CD14-positive monocyte (primary cell): ENCODE results near the gene EXOC4. TPM values are rescaled to one million over a fixed set of nuclear protein-coding genes. Genes with fewer than 3 reads are reported as not detected.

Experiments
- DNase-seq, 3 donors: peaks; one replicate each; pipeline ENCODE4 v3.0.0-alpha.2; 2011 to 2022
- H2AFZ ChIP-seq: 2 replicates; pipeline ENCODE4 v1.6.0; 2012; ENCODE audit warnings: mild to moderate bottlenecking, low read depth, low read length, inconsistent platforms; ENCODE audit not compliant: insufficient read depth, poor library complexity, severe bottlenecking
- H3K27ac ChIP-seq, 2 donors: 1 replicate in 1 of 2; 2 replicates in 1 of 2; pipeline ENCODE4 v1.5.1; 2012 to 2013; ENCODE audit warnings: low read length in 2 of 2, control low read depth in 1 of 2, inconsistent platforms in 1 of 2, low read depth in 1 of 2, mild to moderate bottlenecking in 1 of 2
- H3K27me3 ChIP-seq, 2 donors: one replicate each; pipeline versions ENCODE4 v1.6.0 to v1.6.1; 2011 to 2013; ENCODE audit warnings: low read length in 2 of 2; ENCODE audit not compliant: control insufficient read depth in 2 of 2, insufficient read depth in 2 of 2
- H3K36me3 ChIP-seq, 2 donors: replicated peaks in 1 of 2; 1 replicate in 1 of 2; 2 replicates in 1 of 2; pipeline versions ENCODE4 v1.5.1 to v1.6.1; 2012 to 2013; ENCODE audit warnings: low read length in 2 of 2, control low read depth in 1 of 2, inconsistent platforms in 1 of 2, mild to moderate bottlenecking in 1 of 2; ENCODE audit not compliant: insufficient read depth in 2 of 2, control insufficient read depth in 1 of 2
- H3K4me1 ChIP-seq, 2 donors: 1 replicate in 1 of 2; 2 replicates in 1 of 2; pipeline versions ENCODE4 v1.5.1 to v1.6.1; 2012 to 2013; ENCODE audit warnings: low read length in 2 of 2, control low read depth in 1 of 2, inconsistent platforms in 1 of 2, mild to moderate bottlenecking in 1 of 2, moderate library complexity in 1 of 2; ENCODE audit not compliant: insufficient read depth in 2 of 2, control insufficient read depth in 1 of 2
- H3K4me2 ChIP-seq: replicated peaks from 2 replicates; pipeline ENCODE3; 2012; ENCODE audit warnings: low read length, moderate library complexity, mild to moderate bottlenecking; ENCODE audit not compliant: poor library complexity, severe bottlenecking; ENCODE audit errors: extremely low read depth
- H3K4me3 ChIP-seq, 3 experiments: fragments of 200-600 bp in 1 of 3; sonication (generic) in 1 of 3; replicated peaks in 1 of 3; 1 replicate in 2 of 3; 2 replicates in 1 of 3; pipeline ENCODE4 v1.5.1; 2011 to 2013; ENCODE audit warnings: low read length in 3 of 3, mild to moderate bottlenecking in 3 of 3, control low read depth in 2 of 3, low read depth in 2 of 3, inconsistent platforms in 1 of 3, moderate library complexity in 1 of 3
- H3K79me2 ChIP-seq: 2 replicates; pipeline ENCODE4 v1.6.0; 2012; ENCODE audit warnings: mild to moderate bottlenecking, control low read depth, inconsistent platforms, low read length, moderate library complexity; ENCODE audit not compliant: insufficient read depth
- H3K9ac ChIP-seq: 2 replicates; pipeline ENCODE4 v1.6.0; 2017; ENCODE audit warnings: low read length, mild to moderate bottlenecking; ENCODE audit not compliant: insufficient read depth, poor library complexity, severe bottlenecking
- H3K9me3 ChIP-seq, 2 donors: replicated peaks in 1 of 2; 1 replicate in 1 of 2; 2 replicates in 1 of 2; pipeline versions ENCODE4 v1.5.1 to v1.6.1; 2012 to 2013; ENCODE audit warnings: low read length in 2 of 2, control low read depth in 1 of 2; ENCODE audit not compliant: control insufficient read depth in 1 of 2, insufficient read depth in 1 of 2
- H4K20me1 ChIP-seq: 2 replicates; pipeline ENCODE4 v1.6.0; 2012; ENCODE audit warnings: mild to moderate bottlenecking, low read length, control low read depth, moderate library complexity; ENCODE audit not compliant: insufficient read depth
- H3K27ac Mint-ChIP-seq, 7 donors: one replicate each; pipeline ENCODE4 v1.8.0; 2020; ENCODE audit warnings: mild to moderate bottlenecking in 7 of 7, mixed read lengths in 7 of 7, moderate library complexity in 6 of 7, inconsistent platforms in 2 of 7
- H3K27me3 Mint-ChIP-seq, 3 donors: one replicate each; pipeline ENCODE4 v1.8.0; 2021 to 2022; ENCODE audit warnings: low read depth in 3 of 3, mild to moderate bottlenecking in 3 of 3, mixed read lengths in 3 of 3, moderate library complexity in 3 of 3, inconsistent platforms in 1 of 3
- H3K36me3 Mint-ChIP-seq, 2 donors: one replicate each; pipeline ENCODE4 v1.8.0; 2020; ENCODE audit warnings: mixed read lengths in 2 of 2, inconsistent platforms in 1 of 2, mild to moderate bottlenecking in 1 of 2
- H3K4me1 Mint-ChIP-seq: one replicate; pipeline ENCODE4 v1.8.0; 2020; ENCODE audit warnings: mild to moderate bottlenecking, mixed read lengths
- H3K4me3 Mint-ChIP-seq, 2 donors: one replicate each; pipeline ENCODE4 v1.8.0; 2020; ENCODE audit warnings: mild to moderate bottlenecking in 2 of 2, mixed read lengths in 2 of 2, moderate library complexity in 1 of 2
- H3K9me3 Mint-ChIP-seq, 7 donors: one replicate each; pipeline ENCODE4 v1.8.0; 2020 to 2022; ENCODE audit warnings: mixed read lengths in 7 of 7, mild to moderate bottlenecking in 6 of 7, moderate library complexity in 6 of 7, inconsistent platforms in 2 of 7
- WGBS: methylation state at CpG from one replicate; pipeline ENCODE4 v1.1.5; 2013; ENCODE audit warnings: missing lambda C conversion rate; ENCODE audit not compliant: insufficient coverage; 5-methylcytosine and 5-hydroxymethylcytosine counted together
- intact Hi-C, 2 donors: fragments of 100-400 bp; cut with micrococcal nuclease; formaldehyde crosslinking; loops; one replicate each; pipeline versions ENCODE4 v1.15.0 to v1.15.1; 2023
- polyA plus RNA-seq, 3 donors: library from polyadenylated mRNA; depleted of rRNA in 1 of 3; unstranded in 2 of 3; stranded (reverse) in 1 of 3; fragments of 300-500 nt in 2 of 3; fragments of >200 nt in 1 of 3; fragmentation: Illumina TruSeq in 2 of 3; gene quantifications; 1 replicate in 2 of 3; 2 replicates in 1 of 3; pipeline ENCODE4 v1.2.3, GENCODE V29; 2012 to 2021
- TF ChIP-seq, protein P1 (sequence below): fragments of 200-600 bp; IDR thresholded peaks from one replicate; pipeline ENCODE4 v1.8.0; 2022; ENCODE audit warnings: antibody characterized with exemption, mild to moderate bottlenecking

EXOC4 gene
- polyA plus RNA-seq, 3 donors = 20.6 to 22.3 (median 22.3) TPM

DNA sequence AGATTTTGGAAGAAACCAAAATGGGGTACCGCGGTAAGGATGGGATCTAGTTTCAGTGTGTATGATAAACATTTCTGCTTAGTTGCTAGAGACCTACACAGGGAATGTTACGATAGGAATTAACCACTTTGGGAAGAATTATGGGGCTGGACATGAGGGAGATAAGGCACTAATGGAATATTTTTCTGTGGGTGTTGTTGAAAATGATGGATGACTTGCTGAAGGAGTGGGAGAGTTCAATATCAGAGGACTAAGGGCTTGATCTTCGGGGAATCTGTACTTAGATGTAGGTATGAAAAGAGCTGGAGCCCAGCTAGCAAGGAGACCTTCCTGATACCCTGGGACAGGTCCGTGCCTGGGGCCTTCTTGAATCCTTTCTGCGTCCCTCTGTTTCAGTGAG, 303.7 kb downstream of the EXOC4 start:
- H3K9ac ChIP-seq = no peak overlapping the region
- H3K36me3 ChIP-seq = no peaks in the 10 kb centered on the region
- no peaks in the 10 kb centered on the region for H3K27me3 ChIP-seq
- no peak overlapping the region for H2AFZ ChIP-seq
- H3K4me3 ChIP-seq = no peak overlapping the region
- Mint-ChIP-seq H3K27ac (no peak overlapping the region), H3K4me1 (peaks cover 7% of the 10 kb centered on the region), H3K27me3 (no peaks in the 10 kb centered on the region), H3K9me3 (peaks cover 0 to under 1% (median 0%) of the 10 kb centered on the region in 7 donors), H3K36me3 (peaks cover under 1 to 5% of the 10 kb centered on the region in 2 donors), H3K4me3 (no peak overlapping the region)
- H3K4me1 ChIP-seq = no peaks in the 10 kb centered on the region
- no peak for DNase-seq
- WGBS = 98% methylated on average over 4 of the region's 6 CpGs
- H3K27ac ChIP-seq = no peak overlapping the region
- intact Hi-C loops = no loop called here
- H4K20me1 ChIP-seq = no peaks in the 10 kb centered on the region
- no peak overlapping the region for H3K4me2 ChIP-seq
- TF ChIP-seq, protein P1, sequence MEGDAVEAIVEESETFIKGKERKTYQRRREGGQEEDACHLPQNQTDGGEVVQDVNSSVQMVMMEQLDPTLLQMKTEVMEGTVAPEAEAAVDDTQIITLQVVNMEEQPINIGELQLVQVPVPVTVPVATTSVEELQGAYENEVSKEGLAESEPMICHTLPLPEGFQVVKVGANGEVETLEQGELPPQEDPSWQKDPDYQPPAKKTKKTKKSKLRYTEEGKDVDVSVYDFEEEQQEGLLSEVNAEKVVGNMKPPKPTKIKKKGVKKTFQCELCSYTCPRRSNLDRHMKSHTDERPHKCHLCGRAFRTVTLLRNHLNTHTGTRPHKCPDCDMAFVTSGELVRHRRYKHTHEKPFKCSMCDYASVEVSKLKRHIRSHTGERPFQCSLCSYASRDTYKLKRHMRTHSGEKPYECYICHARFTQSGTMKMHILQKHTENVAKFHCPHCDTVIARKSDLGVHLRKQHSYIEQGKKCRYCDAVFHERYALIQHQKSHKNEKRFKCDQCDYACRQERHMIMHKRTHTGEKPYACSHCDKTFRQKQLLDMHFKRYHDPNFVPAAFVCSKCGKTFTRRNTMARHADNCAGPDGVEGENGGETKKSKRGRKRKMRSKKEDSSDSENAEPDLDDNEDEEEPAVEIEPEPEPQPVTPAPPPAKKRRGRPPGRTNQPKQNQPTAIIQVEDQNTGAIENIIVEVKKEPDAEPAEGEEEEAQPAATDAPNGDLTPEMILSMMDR = no peak
- no peaks in the 10 kb centered on the region for H3K79me2 ChIP-seq
- H3K9me3 ChIP-seq = no peaks in the 10 kb centered on the region

DNA sequence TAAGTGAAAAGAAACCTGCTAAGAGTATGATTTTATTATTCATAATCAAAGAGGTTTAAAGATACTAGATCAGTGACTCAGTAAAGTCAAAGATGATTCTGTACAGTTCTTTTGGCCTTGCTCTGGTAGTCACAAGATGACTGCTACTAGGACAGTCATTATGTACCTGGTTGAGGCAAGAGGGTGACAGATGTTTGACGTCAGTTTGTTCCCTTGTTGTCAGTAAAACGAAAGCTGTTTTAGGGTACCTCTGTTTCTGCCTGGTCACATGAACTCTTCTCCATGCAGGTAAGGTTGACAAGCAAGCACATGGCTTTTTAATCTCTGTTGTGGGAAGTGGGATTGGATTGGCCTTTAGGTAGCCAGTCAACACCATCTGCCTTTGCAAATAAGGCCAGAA, 308.0 kb downstream of the EXOC4 start:
- Histone ChIP-seq H3K36me3 (no peaks in the 10 kb centered on the region), H3K4me1 (no peaks in the 10 kb centered on the region), H2AFZ (no peak overlapping the region), H3K27me3 (no peaks in the 10 kb centered on the region), H3K4me3 (no peak overlapping the region), H3K9me3 (no peaks in the 10 kb centered on the region), H3K9ac (no peak overlapping the region), H3K79me2 (no peaks in the 10 kb centered on the region), H3K27ac (no peak overlapping the region), H4K20me1 (no peaks in the 10 kb centered on the region), H3K4me2 (no peak overlapping the region)
- TF ChIP-seq, protein P1 = no peak
- no peaks in the 10 kb centered on the region for H3K27me3 Mint-ChIP-seq
- H3K9me3 Mint-ChIP-seq = peaks cover 0 to 1% (median 0%) of the 10 kb centered on the region in 7 donors
- WGBS = 100% methylated on average over 2 of the region's 2 CpGs
- DNase-seq = no peak
- H3K27ac Mint-ChIP-seq = no peak overlapping the region
- intact Hi-C loops = no loop called here
- no peak overlapping the region for H3K4me3 Mint-ChIP-seq
- H3K36me3 Mint-ChIP-seq = peaks cover 7 to 10% of the 10 kb centered on the region in 2 donors
- peaks cover 15% of the 10 kb centered on the region for H3K4me1 Mint-ChIP-seq
